AG10803 (cell line): Measurements from ENCODE around the gene SAP30L.

Source experiments
- DNase-seq: peaks from one replicate; pipeline ENCODE4 v3.0.0; 2010; ENCODE audit warnings: low read depth
- H3K4me3 ChIP-seq: 2 replicates; pipeline ENCODE4 v1.5.1; 2011; ENCODE audit warnings: mild to moderate bottlenecking, low read length, control low read depth
- TF ChIP-seq, protein P1 (sequence below): conservative IDR thresholded peaks from 2 replicates; pipeline ENCODE4 v1.5.1; 2011; ENCODE audit warnings: mild to moderate bottlenecking, low read length, control low read depth, inconsistent platforms

The SAP30L gene

GRCh38 chr5:154418344-154418820 lies 27.4 kb upstream of the SAP30L start:
- TF ChIP-seq, protein P1, sequence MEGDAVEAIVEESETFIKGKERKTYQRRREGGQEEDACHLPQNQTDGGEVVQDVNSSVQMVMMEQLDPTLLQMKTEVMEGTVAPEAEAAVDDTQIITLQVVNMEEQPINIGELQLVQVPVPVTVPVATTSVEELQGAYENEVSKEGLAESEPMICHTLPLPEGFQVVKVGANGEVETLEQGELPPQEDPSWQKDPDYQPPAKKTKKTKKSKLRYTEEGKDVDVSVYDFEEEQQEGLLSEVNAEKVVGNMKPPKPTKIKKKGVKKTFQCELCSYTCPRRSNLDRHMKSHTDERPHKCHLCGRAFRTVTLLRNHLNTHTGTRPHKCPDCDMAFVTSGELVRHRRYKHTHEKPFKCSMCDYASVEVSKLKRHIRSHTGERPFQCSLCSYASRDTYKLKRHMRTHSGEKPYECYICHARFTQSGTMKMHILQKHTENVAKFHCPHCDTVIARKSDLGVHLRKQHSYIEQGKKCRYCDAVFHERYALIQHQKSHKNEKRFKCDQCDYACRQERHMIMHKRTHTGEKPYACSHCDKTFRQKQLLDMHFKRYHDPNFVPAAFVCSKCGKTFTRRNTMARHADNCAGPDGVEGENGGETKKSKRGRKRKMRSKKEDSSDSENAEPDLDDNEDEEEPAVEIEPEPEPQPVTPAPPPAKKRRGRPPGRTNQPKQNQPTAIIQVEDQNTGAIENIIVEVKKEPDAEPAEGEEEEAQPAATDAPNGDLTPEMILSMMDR, result no peak
- no peak overlapping the region for H3K4me3 ChIP-seq
- DNase-seq, result peak; percentile 53

- H3K4me3 ChIP-seq, result no peak overlapping the region
- TF ChIP-seq, protein P1, result no peak
- no peak for DNase-seq
Measured at GRCh38 chr5:154419236-154419635, 26.6 kb upstream of the SAP30L start.

DNA sequence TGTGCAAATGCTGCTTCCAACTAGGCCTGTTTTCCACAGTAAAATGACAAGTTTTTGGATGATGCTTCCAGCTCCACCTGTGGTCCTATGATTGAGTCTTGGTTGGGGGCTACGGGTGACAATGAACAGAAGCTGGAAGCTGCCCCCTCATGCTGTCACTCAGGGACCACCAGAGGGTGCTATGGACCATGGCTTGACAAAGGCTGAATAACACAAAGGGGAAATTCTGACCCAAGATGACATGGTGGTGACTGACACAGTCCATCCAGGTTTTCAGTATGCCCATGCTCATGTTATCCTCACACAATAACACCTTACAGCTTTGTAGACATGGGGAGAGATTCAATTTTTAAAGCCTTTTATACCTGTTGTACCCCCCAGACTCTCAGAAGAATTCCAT lies 23.9 kb upstream of the SAP30L start:
- H3K4me3 ChIP-seq, result no peak overlapping the region
- DNase-seq, result no peak
- TF ChIP-seq, protein P1, result peak; percentile 47

GRCh38 chr5:154422298-154422697 lies 23.5 kb upstream of the SAP30L start:
- no peak overlapping the region for H3K4me3 ChIP-seq
- no peak for DNase-seq
- TF ChIP-seq, protein P1, result no peak

- TF ChIP-seq, protein P1, result no peak
- no peak overlapping the region for H3K4me3 ChIP-seq
- no peak for DNase-seq
Measured at GRCh38 chr5:154428208-154428607, 17.6 kb upstream of the SAP30L start.

- TF ChIP-seq, protein P1, result no peak
- no peak overlapping the region for H3K4me3 ChIP-seq
- DNase-seq, result no peak
Measured at GRCh38 chr5:154429341-154429740, 16.5 kb upstream of the SAP30L start.

DNA sequence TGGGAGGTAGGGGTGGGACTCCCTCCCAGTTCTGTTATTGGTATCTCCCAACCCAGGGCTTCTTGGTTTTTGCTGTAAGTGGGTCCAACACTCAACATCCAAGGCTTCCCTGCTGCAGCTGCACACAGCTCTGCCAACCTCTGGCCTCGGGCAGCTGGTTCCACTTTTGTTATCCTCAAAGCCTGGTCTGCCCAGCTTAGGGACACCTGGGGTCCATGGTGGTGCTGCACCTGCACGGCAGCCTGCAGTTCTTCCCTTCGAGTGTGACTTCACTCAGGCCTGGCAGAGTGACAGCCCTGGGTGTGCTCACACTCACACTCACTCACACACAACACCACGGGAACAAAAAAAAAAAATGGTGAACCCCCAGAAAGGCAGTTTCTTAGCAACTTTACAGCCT lies 15.3 kb upstream of the SAP30L start:
- no peak for DNase-seq
- no peak overlapping the region for H3K4me3 ChIP-seq
- TF ChIP-seq, protein P1, result no peak
